ENCODE measurements around the gene TAF11L12.
"Not testable (repeated sequence)": the region's sequence is repeated elsewhere in the genome, so short reads cannot be mapped to it uniquely, and the experiment has no call there.

The TAF11L12 gene

DNA sequence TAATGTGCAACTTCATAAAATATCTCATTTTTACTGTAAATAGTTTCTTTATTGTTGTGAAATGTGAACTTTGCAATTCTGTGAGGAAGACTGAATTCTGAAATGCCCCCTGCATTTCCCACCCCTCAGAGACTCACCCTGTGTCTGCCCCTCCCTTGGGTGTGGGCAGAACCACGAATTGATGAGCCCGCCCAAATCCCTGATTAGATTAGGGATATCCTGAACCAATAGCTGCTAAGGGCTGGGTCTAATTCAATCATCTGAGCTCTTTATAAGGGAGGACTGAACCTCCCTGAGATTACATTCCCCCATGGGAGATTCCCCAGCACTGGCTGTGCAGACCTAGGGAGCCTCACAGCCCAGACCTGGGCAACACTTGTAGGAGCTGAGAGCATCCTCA is at the start of gene TAF11L12:
Gene TAF11L12 (plus strand): TSS at position 301 of the 400 bp plus-strand sequence.
- DNase-seq (ENCODE audit: low read depth), result not testable (repeated sequence)

DNA sequence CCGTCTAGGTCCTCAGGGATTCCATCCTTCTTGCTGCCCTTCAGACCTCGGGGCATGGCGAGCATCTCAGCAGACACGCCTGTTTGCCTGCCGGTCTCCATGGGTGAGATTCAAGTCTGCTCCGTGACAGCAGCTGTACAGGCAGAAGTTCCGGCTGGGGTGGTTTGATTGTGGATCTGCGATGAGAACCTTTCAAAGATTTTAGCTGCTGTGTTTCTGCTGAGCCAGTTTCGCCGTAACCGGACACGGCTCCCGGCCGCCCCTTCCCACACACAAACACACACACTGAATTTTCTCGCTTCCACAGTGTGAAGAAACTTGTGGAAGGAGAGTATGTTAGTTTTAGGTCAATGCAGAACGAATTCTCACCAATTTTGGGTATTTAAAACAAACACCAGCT is 24.5 kb upstream of the TAF11L12 start, which contains the start of gene TAF11L7:
Gene TAF11L7 (minus strand): TSS at position 101 of the 400 bp plus-strand sequence.
- not testable (repeated sequence) for DNase-seq (ENCODE audit: low read depth)

GRCh38 chr5:17590860-17591259 is 19.3 kb upstream of the TAF11L12 start, which contains the start of gene TAF11L8:
Gene TAF11L8, minus strand, starts transcription at chr5:17590960.
- not testable (repeated sequence) for DNase-seq (ENCODE audit: low read depth)

DNA sequence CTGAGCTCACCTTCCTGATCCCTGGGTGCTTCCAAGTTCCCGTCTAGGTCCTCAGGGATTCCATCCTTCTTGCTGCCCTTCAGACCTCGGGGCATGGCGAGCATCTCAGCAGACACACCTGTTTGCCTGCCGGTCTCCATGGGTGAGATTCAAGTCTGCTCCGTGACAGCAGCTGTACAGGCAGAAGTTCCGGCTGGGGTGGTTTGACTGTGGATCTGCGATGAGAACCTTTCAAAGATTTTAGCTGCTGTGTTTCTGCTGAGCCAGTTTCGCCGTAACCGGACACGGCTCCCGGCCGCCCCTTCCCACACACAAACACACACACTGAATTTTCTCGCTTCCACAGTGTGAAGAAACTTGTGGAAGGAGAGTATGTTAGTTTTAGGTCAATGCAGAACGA is 15.9 kb upstream of the TAF11L12 start, which contains the start of gene TAF11L9:
Gene TAF11L9 (minus strand): TSS at position 140 of the 400 bp plus-strand sequence.
- not testable (repeated sequence) for DNase-seq (ENCODE audit: low read depth)

GRCh38 chr5:17597728-17598127 is 12.5 kb upstream of the TAF11L12 start, which contains the start of gene TAF11L10:
Gene TAF11L10, minus strand, starts transcription at chr5:17597828.
- DNase-seq (ENCODE audit: low read depth), result not testable (repeated sequence)

GRCh38 chr5:17603880-17604279 is 6.3 kb upstream of the TAF11L12 start, which contains the start of gene TAF11L11:
Gene TAF11L11, plus strand, starts transcription at chr5:17604183.
- DNase-seq (ENCODE audit: low read depth), result not testable (repeated sequence)

DNA sequence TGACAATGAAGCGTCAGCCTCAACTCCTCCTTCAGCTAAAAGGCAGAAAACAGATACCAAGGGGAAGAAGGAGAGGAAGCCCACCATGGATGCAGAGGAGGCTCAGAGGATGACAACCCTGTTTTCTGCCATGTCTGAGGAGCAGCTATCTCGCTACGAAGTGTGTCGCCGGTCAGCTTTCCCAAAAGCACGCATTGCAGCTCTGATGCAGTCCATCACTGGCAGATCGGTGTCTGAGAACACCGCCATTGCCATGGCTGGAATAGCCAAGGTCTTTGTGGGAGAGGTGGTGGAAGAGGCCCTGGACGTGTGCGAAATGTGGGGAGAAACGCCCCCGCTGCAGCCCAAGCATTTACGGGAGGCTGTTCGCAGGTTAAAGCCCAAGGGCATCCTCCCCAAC is 5.2 kb upstream of the TAF11L12 start:
- no peak for DNase-seq (ENCODE audit: low read depth)

GRCh38 chr5:17607461-17607860 is 2.7 kb upstream of the TAF11L12 start:
- not testable (repeated sequence) for DNase-seq (ENCODE audit: low read depth)

DNA sequence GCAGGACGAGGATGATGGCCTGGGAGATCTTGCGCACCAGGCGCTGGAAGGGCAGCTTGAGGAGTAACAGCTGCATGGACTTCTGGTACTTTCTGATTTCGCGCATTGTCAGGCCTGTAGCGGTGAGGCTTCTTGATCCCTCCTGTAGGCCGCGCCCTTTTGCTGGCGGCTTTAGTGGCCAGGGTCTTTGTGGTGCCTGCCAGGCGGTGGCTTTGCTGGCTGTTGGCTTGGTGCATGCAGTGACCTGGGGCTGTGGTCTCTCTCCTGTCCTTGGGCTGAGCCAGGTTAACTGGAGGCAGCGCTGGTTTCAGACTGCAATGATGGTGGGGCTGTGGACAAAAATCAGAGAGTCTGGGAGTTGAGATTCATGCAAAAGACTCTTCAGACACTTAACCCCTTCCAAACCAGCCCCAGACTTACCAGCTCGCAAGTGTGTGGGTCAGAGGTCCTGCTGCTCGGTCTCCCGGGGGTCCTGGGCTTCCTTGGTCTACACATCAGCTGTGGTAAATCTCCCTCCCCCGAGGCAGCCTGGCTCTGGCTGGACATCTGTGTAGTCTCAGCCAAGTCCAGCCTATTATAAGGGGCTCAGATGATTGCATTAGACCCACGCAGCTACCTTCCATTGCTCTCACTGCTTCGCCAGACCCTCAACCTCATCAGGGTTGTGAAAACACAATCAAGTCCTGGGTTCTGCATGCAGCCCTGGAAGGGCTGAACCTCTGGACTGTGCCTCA is 4.8 kb downstream of the TAF11L12 start:
- DNase-seq (ENCODE audit: low read depth), result no peak

DNA sequence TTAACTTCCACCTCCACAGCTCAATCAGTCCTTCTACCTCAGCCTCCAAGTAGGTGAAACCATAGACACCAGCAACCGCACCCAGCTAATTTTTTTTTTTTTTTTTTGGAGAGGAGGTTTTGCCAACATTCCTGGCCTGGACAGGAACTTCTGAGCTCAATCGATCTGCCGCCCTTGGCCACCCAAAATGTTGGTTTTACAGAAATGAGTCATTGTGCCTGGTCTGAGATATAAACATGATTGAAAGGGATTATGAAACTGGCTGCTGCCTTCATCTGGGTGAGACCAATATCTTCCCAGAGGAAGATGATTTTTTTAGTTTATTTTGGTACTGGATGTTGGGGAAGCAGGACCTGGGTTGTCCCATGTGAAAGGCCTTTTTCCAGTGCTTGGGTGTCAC is 9.2 kb downstream of the TAF11L12 start:
- peak; percentile 1 for DNase-seq (ENCODE audit: low read depth)

DNA sequence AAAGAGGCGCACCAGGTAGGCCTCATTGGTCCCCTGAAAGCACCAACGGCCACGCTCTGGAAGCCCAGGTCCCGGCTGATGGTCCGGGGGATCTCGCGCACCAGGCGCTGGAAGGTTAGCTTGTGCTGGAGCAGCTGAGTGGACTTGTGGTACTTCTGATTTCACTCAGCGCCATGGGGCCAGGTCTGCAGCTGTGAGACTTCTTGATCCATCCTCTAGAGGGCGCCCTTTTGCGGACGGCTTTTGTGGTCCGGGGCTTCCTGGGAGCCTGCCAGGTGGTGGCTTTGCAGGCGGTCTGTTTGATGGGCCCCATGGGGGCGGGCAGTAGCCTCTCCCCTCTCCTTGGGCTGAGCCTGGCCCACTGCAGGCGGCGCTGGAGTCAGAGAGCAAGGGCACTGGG is 10.4 kb downstream of the TAF11L12 start:
- no peak for DNase-seq (ENCODE audit: low read depth)

DNA sequence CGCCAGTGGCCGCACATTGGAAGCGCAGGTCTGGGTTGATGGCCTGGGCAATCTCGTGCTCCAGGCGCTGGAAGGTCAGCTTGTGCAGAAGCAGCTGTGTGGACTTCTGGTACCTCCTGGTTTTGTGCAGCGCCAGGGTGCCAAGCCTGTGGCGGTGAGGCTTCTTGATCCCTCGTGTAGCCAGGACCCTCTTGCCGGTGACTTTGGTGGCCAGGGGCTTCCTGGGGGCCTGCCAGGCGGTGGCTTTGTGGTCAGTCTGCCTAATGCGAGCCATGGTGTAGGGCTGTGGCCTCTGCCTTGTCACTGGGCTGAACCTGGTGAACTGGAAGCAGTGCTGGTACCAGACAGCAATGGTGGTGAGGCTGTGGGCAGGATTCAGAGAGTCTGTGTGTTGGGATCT is 15.5 kb downstream of the TAF11L12 start:
- DNase-seq (ENCODE audit: low read depth), result no peak

- not testable (repeated sequence) for DNase-seq (ENCODE audit: low read depth)
Measured at GRCh38 chr5:17631788-17632187, 21.6 kb downstream of the TAF11L12 start, which contains the start of gene TAF11L13. Gene TAF11L13, plus strand, starts transcription at chr5:17632088.

DNA sequence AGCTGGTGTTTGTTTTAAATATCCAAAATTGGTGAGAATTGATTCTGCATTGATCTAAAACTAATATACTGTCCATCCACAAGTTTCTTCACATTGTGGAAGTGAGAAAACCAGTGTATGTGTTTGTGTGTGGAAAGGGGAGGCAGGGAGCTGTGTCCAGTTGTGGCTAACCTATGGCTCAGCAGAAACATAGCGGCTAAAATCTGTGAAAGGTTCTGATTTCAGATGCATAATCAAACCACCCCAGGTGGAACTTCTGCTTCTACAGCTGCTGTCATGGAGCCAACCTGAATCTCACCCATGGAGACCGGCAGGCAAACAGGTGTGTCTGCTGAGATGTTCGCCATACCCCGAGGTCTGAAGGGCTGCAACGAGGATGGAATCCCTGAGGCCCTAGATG is 24.0 kb downstream of the TAF11L12 start, which contains the start of gene TAF11L14:
Gene TAF11L14 (plus strand): TSS at position 301 of the 400 bp plus-strand sequence.
- no peak for DNase-seq (ENCODE audit: low read depth)

DNA sequence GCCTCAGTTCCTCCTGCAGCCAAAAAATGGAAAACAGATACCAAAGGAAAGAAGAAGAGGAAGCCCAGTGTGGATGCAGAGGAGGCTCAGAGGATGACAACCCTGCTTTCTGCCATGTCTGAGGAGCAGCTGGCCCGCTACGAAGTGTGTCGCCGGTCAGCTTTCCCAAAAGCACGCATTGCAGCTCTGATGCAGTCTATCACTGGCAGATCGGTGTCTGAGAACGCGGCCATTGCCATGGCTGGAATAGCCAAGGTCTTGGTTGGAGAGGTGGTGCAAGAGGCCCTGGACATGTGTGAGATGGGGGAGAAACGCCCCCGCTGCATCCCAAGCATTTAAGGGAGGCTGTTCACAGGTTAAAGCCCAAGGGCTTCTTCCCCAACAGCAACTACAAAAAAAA is 39.0 kb downstream of the TAF11L12 start:
- DNase-seq (ENCODE audit: low read depth), result not testable (repeated sequence)

- not testable (repeated sequence) for DNase-seq (ENCODE audit: low read depth)
Measured at GRCh38 chr5:17655201-17655759, 45.1 kb downstream of the TAF11L12 start.

DNA sequence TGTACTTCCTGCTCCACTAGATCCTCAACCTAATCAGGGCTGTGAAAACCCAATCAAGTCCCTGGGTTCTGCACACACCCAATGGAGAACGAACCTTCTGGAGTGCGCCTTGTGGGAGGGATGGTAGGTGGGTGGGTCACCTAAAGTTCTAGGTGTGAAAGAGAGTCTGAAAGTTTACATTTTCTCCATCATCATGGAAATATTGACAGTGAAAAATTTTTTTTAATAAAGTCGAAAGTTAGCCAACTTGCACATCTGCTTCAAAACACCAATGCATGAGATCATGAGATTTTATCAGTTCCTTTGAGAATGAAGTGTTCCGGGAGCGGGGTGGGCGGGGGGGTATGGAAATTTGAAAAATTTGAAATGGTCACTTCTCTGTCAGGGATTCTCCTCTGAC is 45.7 kb downstream of the TAF11L12 start:
- no peak for DNase-seq (ENCODE audit: low read depth)

Data from stromal cell of bone marrow (primary cell).